GM23338 (cell line): ENCODE data around the gene FAM209A. TPM values are rescaled to one million over a fixed set of nuclear protein-coding genes. Genes with fewer than 3 reads are reported as not detected.
"Not testable (repeated sequence)": the region's sequence is repeated elsewhere in the genome, so short reads cannot be mapped to it uniquely, and the experiment has no call there.

Experiments
- ATAC-seq: fragments of 200-7000 bp; cut with Tn5 transposase; 3 replicates; pipeline ENCODE4 v1.9.1; 2020
- DNase-seq: peaks from one replicate; pipeline ENCODE4 v3.0.0-alpha.2; 2015; ENCODE audit warnings: low spot score
- H2AFZ ChIP-seq: fragments of 200-600 bp; sonication (generic); 2 replicates; pipeline ENCODE4 v1.8.0; 2016; ENCODE audit warnings: antibody characterized with exemption, mild to moderate bottlenecking, moderate library complexity
- H3F3A ChIP-seq: fragments of 200-600 bp; sonication (generic); replicated peaks from 2 replicates; pipeline ENCODE4 v1.8.0; 2017; ENCODE audit warnings: antibody characterized with exemption, mixed run types, low read depth
- H3K27ac ChIP-seq: fragments of 200-600 bp; sonication (generic); 2 replicates; pipeline ENCODE4 v1.6.1; 2016; ENCODE audit warnings: low read depth
- H3K27me3 ChIP-seq: fragments of 200-600 bp; sonication (generic); 2 replicates; pipeline ENCODE4 v1.8.0; 2016; ENCODE audit warnings: mild to moderate bottlenecking, mixed run types, moderate library complexity; ENCODE audit not compliant: insufficient read depth
- H3K36me3 ChIP-seq: fragments of 200-600 bp; sonication (generic); 2 replicates; pipeline ENCODE4 v1.8.0; 2016; ENCODE audit warnings: mild to moderate bottlenecking; ENCODE audit not compliant: insufficient read depth
- H3K4me1 ChIP-seq: fragments of 200-600 bp; sonication (generic); 2 replicates; pipeline ENCODE4 v1.8.0; 2016; ENCODE audit warnings: mild to moderate bottlenecking, moderate library complexity; ENCODE audit not compliant: insufficient read depth
- H3K4me2 ChIP-seq: fragments of 200-600 bp; sonication (generic); 2 replicates; pipeline ENCODE4 v1.7.1; 2017; ENCODE audit warnings: mixed run types
- H3K4me3 ChIP-seq: fragments of 200-600 bp; sonication (generic); 2 replicates; pipeline ENCODE4 v1.6.1; 2016; ENCODE audit warnings: mixed run types
- H3K79me2 ChIP-seq: fragments of 200-600 bp; sonication (generic); replicated peaks from 2 replicates; pipeline ENCODE4 v1.8.0; 2017; ENCODE audit warnings: mild to moderate bottlenecking; ENCODE audit not compliant: insufficient read depth
- H3K9me2 ChIP-seq: fragments of 200-600 bp; sonication (generic); 2 replicates; pipeline ENCODE4 v1.8.0; 2017; ENCODE audit not compliant: insufficient read depth
- H4K20me1 ChIP-seq: fragments of 200-600 bp; sonication (generic); replicated peaks from 2 replicates; pipeline ENCODE4 v1.8.0; 2017; ENCODE audit warnings: mild to moderate bottlenecking; ENCODE audit not compliant: insufficient read depth
- H3K27ac Mint-ChIP-seq: 2 replicates; pipeline ENCODE4 v1.8.0; 2020; ENCODE audit warnings: inconsistent platforms, mild to moderate bottlenecking, moderate library complexity, mixed read lengths
- H3K27me3 Mint-ChIP-seq: 3 replicates; pipeline ENCODE4 v1.8.0; 2022; ENCODE audit warnings: low read depth, mild to moderate bottlenecking, moderate library complexity, mixed read lengths, inconsistent platforms; ENCODE audit not compliant: insufficient read depth, poor library complexity
- H3K36me3 Mint-ChIP-seq: 3 replicates; pipeline ENCODE4 v1.8.0; 2021; ENCODE audit warnings: low read depth, mild to moderate bottlenecking, inconsistent platforms, moderate library complexity, mixed read lengths
- H3K4me1 Mint-ChIP-seq: 3 replicates; pipeline ENCODE4 v1.8.0; 2020; ENCODE audit warnings: mild to moderate bottlenecking, inconsistent platforms, mixed read lengths
- H3K4me3 Mint-ChIP-seq: 3 replicates; pipeline ENCODE4 v1.8.0; 2021; ENCODE audit warnings: moderate library complexity, mild to moderate bottlenecking, inconsistent platforms, mixed read lengths
- H3K9me3 Mint-ChIP-seq: 3 replicates; pipeline ENCODE4 v1.8.0; 2020; ENCODE audit warnings: moderate library complexity, mild to moderate bottlenecking, inconsistent platforms, mixed read lengths
- CREB1 ChIP-seq: fragments of 250-450 bp; sonication (Bioruptor Pico); IDR thresholded peaks from 2 replicates; pipeline ENCODE4 v1.5.0; 2020; ENCODE audit warnings: low read depth, mild to moderate bottlenecking, moderate library complexity
- ETS1 ChIP-seq: IDR thresholded peaks from 2 replicates; pipeline ENCODE4 v1.6.1; 2016; ENCODE audit warnings: antibody characterized with exemption
- EZH2 ChIP-seq: fragments of 200-600 bp; sonication (generic); IDR thresholded peaks from one replicate; pipeline ENCODE4 v1.8.0; 2017; ENCODE audit warnings: antibody characterized with exemption, mild to moderate bottlenecking, low read depth; ENCODE audit not compliant: unreplicated experiment
- EZH2phosphoT487 ChIP-seq: fragments of 200-600 bp; sonication (generic); IDR thresholded peaks from one replicate; pipeline ENCODE4 v1.8.1; 2018; ENCODE audit warnings: antibody characterized with exemption; ENCODE audit not compliant: unreplicated experiment
- JUNB ChIP-seq: IDR thresholded peaks from one replicate; pipeline ENCODE4 v1.6.1; 2016; ENCODE audit warnings: antibody characterized with exemption; ENCODE audit not compliant: unreplicated experiment
- POLR2AphosphoS5 ChIP-seq: IDR thresholded peaks from 2 replicates; pipeline ENCODE4 v1.6.1; 2016; ENCODE audit warnings: antibody characterized with exemption, low read depth
- ZNF114 ChIP-seq: fragments of 250-450 bp; sonication (Bioruptor Pico); IDR thresholded peaks from 2 replicates; pipeline ENCODE4 v1.5.0; 2020; ENCODE audit warnings: mild to moderate bottlenecking, moderate library complexity
- ZNF462 ChIP-seq: fragments of 250-450 bp; sonication (Bioruptor Pico); IDR thresholded peaks from 2 replicates; pipeline ENCODE4 v1.5.0; 2020; ENCODE audit warnings: mild to moderate bottlenecking, moderate library complexity
- polyA plus RNA-seq: library from polyadenylated mRNA; unstranded; fragments of >200 nt; fragmentation: Nextera tagmentation; extraction: Ambion mirVana; gene quantifications from 2 replicates; pipeline ENCODE4 v1.2.1, GENCODE V29; 2016
- total RNA-seq: library from RNA; depleted of rRNA; stranded (reverse); fragments of >200 nt; shearing (Covaris generic); gene quantifications from 2 replicates; pipeline ENCODE4 v1.2.3, GENCODE V29; 2014
- TF ChIP-seq, protein P1 (sequence below): IDR thresholded peaks from one replicate; pipeline ENCODE4 v1.6.1; 2018; ENCODE audit warnings: antibody characterized with exemption; ENCODE audit not compliant: unreplicated experiment
- TF ChIP-seq, protein P2 (sequence below), 2 experiments: fragments of 200-600 bp in 1 of 2; sonication (generic) in 1 of 2; conservative IDR thresholded peaks; 2 replicates each; pipeline versions ENCODE4 v1.5.1 to v1.6.1; 2016 to 2017; ENCODE audit warnings: antibody characterized with exemption in 2 of 2, low read depth in 2 of 2, mild to moderate bottlenecking in 2 of 2, moderate library complexity in 1 of 2

Gene FAM209A
- total and polyA plus RNA-seq, 2 experiments from 2014 or later = not detected

- not testable (repeated sequence) for DNase-seq
These were observed 8.4 kb downstream of the FAM209A start, which contains the start of gene FAM209B for GRCh38 chr20:56532946-56533345. Gene FAM209B (plus strand): TSS chr20:56533246. CDS start chr20:56533342, 96 bp downstream.

GRCh38 chr20:56537997-56538396 is 13.5 kb downstream of the FAM209A start:
- no peaks in the 10 kb centered on the region for H3K36me3 Mint-ChIP-seq
- H3K4me1 Mint-ChIP-seq = no peaks in the 10 kb centered on the region
- no peaks in the 10 kb centered on the region for H3K9me3 Mint-ChIP-seq
- TF ChIP-seq, protein P1, sequence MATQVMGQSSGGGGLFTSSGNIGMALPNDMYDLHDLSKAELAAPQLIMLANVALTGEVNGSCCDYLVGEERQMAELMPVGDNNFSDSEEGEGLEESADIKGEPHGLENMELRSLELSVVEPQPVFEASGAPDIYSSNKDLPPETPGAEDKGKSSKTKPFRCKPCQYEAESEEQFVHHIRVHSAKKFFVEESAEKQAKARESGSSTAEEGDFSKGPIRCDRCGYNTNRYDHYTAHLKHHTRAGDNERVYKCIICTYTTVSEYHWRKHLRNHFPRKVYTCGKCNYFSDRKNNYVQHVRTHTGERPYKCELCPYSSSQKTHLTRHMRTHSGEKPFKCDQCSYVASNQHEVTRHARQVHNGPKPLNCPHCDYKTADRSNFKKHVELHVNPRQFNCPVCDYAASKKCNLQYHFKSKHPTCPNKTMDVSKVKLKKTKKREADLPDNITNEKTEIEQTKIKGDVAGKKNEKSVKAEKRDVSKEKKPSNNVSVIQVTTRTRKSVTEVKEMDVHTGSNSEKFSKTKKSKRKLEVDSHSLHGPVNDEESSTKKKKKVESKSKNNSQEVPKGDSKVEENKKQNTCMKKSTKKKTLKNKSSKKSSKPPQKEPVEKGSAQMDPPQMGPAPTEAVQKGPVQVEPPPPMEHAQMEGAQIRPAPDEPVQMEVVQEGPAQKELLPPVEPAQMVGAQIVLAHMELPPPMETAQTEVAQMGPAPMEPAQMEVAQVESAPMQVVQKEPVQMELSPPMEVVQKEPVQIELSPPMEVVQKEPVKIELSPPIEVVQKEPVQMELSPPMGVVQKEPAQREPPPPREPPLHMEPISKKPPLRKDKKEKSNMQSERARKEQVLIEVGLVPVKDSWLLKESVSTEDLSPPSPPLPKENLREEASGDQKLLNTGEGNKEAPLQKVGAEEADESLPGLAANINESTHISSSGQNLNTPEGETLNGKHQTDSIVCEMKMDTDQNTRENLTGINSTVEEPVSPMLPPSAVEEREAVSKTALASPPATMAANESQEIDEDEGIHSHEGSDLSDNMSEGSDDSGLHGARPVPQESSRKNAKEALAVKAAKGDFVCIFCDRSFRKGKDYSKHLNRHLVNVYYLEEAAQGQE = no peak
- no peak for TF ChIP-seq ZNF462 (CRISPR knock-in tag)
- no peak for TF ChIP-seq POLR2AphosphoS5
- no peak for TF ChIP-seq EZH2
- no peak for TF ChIP-seq CREB1 (CRISPR knock-in tag)
- TF ChIP-seq ZNF114 = no peak
- TF ChIP-seq JUNB = no peak
- TF ChIP-seq EZH2phosphoT487 = no peak
- TF ChIP-seq, protein P2, sequence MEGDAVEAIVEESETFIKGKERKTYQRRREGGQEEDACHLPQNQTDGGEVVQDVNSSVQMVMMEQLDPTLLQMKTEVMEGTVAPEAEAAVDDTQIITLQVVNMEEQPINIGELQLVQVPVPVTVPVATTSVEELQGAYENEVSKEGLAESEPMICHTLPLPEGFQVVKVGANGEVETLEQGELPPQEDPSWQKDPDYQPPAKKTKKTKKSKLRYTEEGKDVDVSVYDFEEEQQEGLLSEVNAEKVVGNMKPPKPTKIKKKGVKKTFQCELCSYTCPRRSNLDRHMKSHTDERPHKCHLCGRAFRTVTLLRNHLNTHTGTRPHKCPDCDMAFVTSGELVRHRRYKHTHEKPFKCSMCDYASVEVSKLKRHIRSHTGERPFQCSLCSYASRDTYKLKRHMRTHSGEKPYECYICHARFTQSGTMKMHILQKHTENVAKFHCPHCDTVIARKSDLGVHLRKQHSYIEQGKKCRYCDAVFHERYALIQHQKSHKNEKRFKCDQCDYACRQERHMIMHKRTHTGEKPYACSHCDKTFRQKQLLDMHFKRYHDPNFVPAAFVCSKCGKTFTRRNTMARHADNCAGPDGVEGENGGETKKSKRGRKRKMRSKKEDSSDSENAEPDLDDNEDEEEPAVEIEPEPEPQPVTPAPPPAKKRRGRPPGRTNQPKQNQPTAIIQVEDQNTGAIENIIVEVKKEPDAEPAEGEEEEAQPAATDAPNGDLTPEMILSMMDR (conservative IDR thresholded peaks at IDR 0.05; ENCODE audit: low read depth in 2 of 2) = no peak
- TF ChIP-seq ETS1 = no peak

More at GRCh38 chr20:56532946-56533345, 8.4 kb downstream of the FAM209A start, which contains the start of gene FAM209B:
- not testable (repeated sequence) for H3K9me3 Mint-ChIP-seq, ATAC-seq, H3K27me3 Mint-ChIP-seq, H3K27ac Mint-ChIP-seq, H3F3A ChIP-seq, H3K36me3 Mint-ChIP-seq, H3K4me2 ChIP-seq, H2AFZ ChIP-seq, H3K36me3 ChIP-seq, H3K4me1 ChIP-seq, H3K4me3 Mint-ChIP-seq, H3K79me2 ChIP-seq, H3K4me3 ChIP-seq, H3K27me3 ChIP-seq, H3K4me1 Mint-ChIP-seq, H3K27ac ChIP-seq, H3K9me2 ChIP-seq, H4K20me1 ChIP-seq

More at GRCh38 chr20:56537997-56538396, 13.5 kb downstream of the FAM209A start:
- Mint-ChIP-seq H3K27me3 (no peaks in the 10 kb centered on the region), H3K27ac (no peak overlapping the region), H3K4me3 (no peak overlapping the region)
- DNase-seq (no peak), ATAC-seq (no peak)
- H3K27ac ChIP-seq = no peak overlapping the region
- no peaks in the 10 kb centered on the region for H3K79me2 ChIP-seq
- no peak overlapping the region for H2AFZ ChIP-seq
- H3K4me3 ChIP-seq = no peak overlapping the region
- no peaks in the 10 kb centered on the region for H3K36me3 ChIP-seq
- no peaks in the 10 kb centered on the region for H3K4me1 ChIP-seq
- H4K20me1 ChIP-seq = no peaks in the 10 kb centered on the region
- H3F3A ChIP-seq = no peaks in the 10 kb centered on the region
- no peaks in the 10 kb centered on the region for H3K27me3 ChIP-seq
- no peaks in the 10 kb centered on the region for H3K9me2 ChIP-seq
- H3K4me2 ChIP-seq = no peak overlapping the region
